Spleen (tissue), 7 donors: ENCODE results near the gene GRK5.

ENCODE experiments used
- POLR2A ChIP-seq, 3 donors: fragments of 450-650 bp; IDR thresholded peaks; one replicate each; pipeline ENCODE4 v1.5.1; 2017; ENCODE audit warnings: antibody characterized with exemption in 3 of 3, mild to moderate bottlenecking in 1 of 3
- POLR2AphosphoS5 ChIP-seq, 3 donors: sonication (generic); formaldehyde crosslinking; IDR thresholded peaks; one replicate each; pipeline ENCODE4 v1.5.1; 2017; ENCODE audit warnings: antibody characterized with exemption in 3 of 3
- TF ChIP-seq, protein P1 (sequence below), 11 experiments: fragments of 200-600 bp in 7 of 11; fragments of 450-650 bp in 4 of 11; sonication (generic) in 4 of 11; IDR thresholded peaks in 8 of 11; conservative IDR thresholded peaks in 3 of 11; 1 replicate in 7 of 11; 2 replicates in 4 of 11; pipeline versions ENCODE4 v1.4.0 to v1.8.0; 2016 to 2021; ENCODE audit warnings: antibody characterized with exemption in 11 of 11, inconsistent platforms in 4 of 11, mild to moderate bottlenecking in 1 of 11
- donor health status: DM: no; HTN: no; CAD: no; lungs with moderate emphysema.
- donor health status: DM: no; HTN: no; CAD: no.
- donor health status: DM: no; HTN: no; CAD: no.

DNA sequence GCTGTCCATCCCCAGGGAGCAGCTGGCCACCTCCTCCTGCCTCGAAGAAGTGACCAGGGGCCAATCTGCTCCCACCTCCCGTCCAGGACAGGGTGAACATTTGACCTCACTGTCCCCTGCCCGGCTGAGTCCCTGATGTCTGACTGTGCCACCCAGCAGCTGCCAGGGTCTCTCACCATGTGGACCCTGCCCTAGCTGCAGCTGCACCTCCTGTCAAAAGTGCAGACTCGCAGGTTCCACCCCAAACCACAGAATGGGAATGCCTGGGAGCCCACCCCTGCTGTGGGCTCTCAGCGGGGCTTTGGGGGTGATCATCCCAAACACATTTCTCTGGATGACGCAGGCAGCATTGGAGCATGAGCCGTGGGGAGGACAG lies 249.1 kb downstream of the GRK5 start:
- TF ChIP-seq, protein P1, sequence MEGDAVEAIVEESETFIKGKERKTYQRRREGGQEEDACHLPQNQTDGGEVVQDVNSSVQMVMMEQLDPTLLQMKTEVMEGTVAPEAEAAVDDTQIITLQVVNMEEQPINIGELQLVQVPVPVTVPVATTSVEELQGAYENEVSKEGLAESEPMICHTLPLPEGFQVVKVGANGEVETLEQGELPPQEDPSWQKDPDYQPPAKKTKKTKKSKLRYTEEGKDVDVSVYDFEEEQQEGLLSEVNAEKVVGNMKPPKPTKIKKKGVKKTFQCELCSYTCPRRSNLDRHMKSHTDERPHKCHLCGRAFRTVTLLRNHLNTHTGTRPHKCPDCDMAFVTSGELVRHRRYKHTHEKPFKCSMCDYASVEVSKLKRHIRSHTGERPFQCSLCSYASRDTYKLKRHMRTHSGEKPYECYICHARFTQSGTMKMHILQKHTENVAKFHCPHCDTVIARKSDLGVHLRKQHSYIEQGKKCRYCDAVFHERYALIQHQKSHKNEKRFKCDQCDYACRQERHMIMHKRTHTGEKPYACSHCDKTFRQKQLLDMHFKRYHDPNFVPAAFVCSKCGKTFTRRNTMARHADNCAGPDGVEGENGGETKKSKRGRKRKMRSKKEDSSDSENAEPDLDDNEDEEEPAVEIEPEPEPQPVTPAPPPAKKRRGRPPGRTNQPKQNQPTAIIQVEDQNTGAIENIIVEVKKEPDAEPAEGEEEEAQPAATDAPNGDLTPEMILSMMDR (IDR thresholded peaks at IDR 0.05 in 8 of 11, conservative IDR thresholded peaks at IDR 0.05 in 3 of 11), result no peak
- TF ChIP-seq POLR2A (IDR thresholded peaks at IDR 0.05) (no peak), POLR2AphosphoS5 (IDR thresholded peaks at IDR 0.05) (no peak)
